MM.1S (cell line): ENCODE results near the gene ZNF431.
A peak's percentile ranks its signal among the peaks of the same experiment; 100 is the strongest.

ENCODE experiments used
- DNase-seq: peaks from one replicate; pipeline ENCODE4 v3.0.0-alpha.2; 2015
- H2AFZ ChIP-seq: fragments of 300-600 bp; sonication (generic); 2 replicates; pipeline ENCODE4 v1.6.0; 2016; ENCODE audit warnings: antibody characterized with exemption, low read length
- H3F3A ChIP-seq: fragments of 300-600 bp; sonication (generic); 2 replicates; pipeline ENCODE4 v1.6.1; 2016; ENCODE audit warnings: mild to moderate bottlenecking, antibody characterized with exemption, low read length, moderate library complexity, mixed read lengths; ENCODE audit not compliant: insufficient read depth
- H3K27ac ChIP-seq: fragments of 300-600 bp; sonication (generic); 2 replicates; pipeline ENCODE4 v1.5.1; 2016; ENCODE audit warnings: mild to moderate bottlenecking, low read length
- H3K27me3 ChIP-seq: fragments of 300-600 bp; sonication (generic); replicated peaks from 2 replicates; pipeline ENCODE4 v1.6.0; 2016; ENCODE audit warnings: low read length; ENCODE audit not compliant: insufficient read depth
- H3K36me3 ChIP-seq: fragments of 300-600 bp; sonication (generic); replicated peaks from 2 replicates; pipeline ENCODE4 v1.6.1; 2016; ENCODE audit warnings: mild to moderate bottlenecking, low read length, mixed read lengths; ENCODE audit not compliant: insufficient read depth
- H3K4me1 ChIP-seq: fragments of 300-600 bp; sonication (generic); 2 replicates; pipeline ENCODE4 v1.6.1; 2016; ENCODE audit warnings: low read length, mixed read lengths
- H3K4me2 ChIP-seq: fragments of 300-600 bp; sonication (generic); 2 replicates; pipeline ENCODE4 v1.6.0; 2016; ENCODE audit warnings: low read depth, low read length
- H3K4me3 ChIP-seq: fragments of 300-600 bp; sonication (generic); 2 replicates; pipeline ENCODE4 v1.5.1; 2016; ENCODE audit warnings: low read length, mixed read lengths
- H3K79me2 ChIP-seq: fragments of 300-600 bp; sonication (generic); 2 replicates; pipeline ENCODE4 v1.6.1; 2016; ENCODE audit warnings: mixed run types, low read length, mixed read lengths
- H3K9ac ChIP-seq: fragments of 300-600 bp; sonication (generic); 2 replicates; pipeline ENCODE4 v1.6.1; 2016; ENCODE audit warnings: low read length, mixed read lengths
- H3K9me2 ChIP-seq: fragments of 300-600 bp; sonication (generic); replicated peaks from 2 replicates; pipeline ENCODE4 v1.6.1; 2016; ENCODE audit warnings: mild to moderate bottlenecking, low read length, mixed read lengths; ENCODE audit not compliant: insufficient read depth
- H3K9me3 ChIP-seq: fragments of 300-600 bp; sonication (generic); replicated peaks from 2 replicates; pipeline ENCODE4 v1.6.1; 2016; ENCODE audit warnings: mild to moderate bottlenecking, low read length, mixed read lengths; ENCODE audit not compliant: insufficient read depth
- H4K20me1 ChIP-seq: fragments of 300-600 bp; sonication (generic); 2 replicates; pipeline ENCODE4 v1.6.1; 2016; ENCODE audit warnings: mild to moderate bottlenecking, low read length, moderate library complexity, mixed read lengths; ENCODE audit not compliant: insufficient read depth
- CTCF ChIP-seq: fragments of 300-600 bp; sonication (generic); IDR thresholded peaks from 2 replicates; pipeline ENCODE4 v1.5.1; 2016; ENCODE audit warnings: antibody characterized with exemption, low read length, mixed read lengths
- EZH2 ChIP-seq: fragments of 300-600 bp; sonication (generic); optimal IDR thresholded peaks from 2 replicates; pipeline ENCODE3; 2017; ENCODE audit warnings: low read depth, mild to moderate bottlenecking, antibody characterized with exemption, low read length, mixed read lengths
- EZH2phosphoT487 ChIP-seq: fragments of 300-600 bp; sonication (generic); IDR thresholded peaks from 2 replicates; pipeline ENCODE4 v1.6.1; 2018; ENCODE audit warnings: antibody characterized with exemption, low read length

Gene ZNF431

GRCh38 chr19:21141787-21142464, at the start of gene ZNF431:
Gene ZNF431 (plus strand): TSS chr19:21142040. CDS start chr19:21142184, 144 bp downstream.
- no peaks in the 10 kb centered on the region for H3K9me3 ChIP-seq
- peak within 1 kb of the TSS; percentile 55; the same call in 1 of the 2 replicates for H3K4me2 ChIP-seq
- peak within 1 kb of the TSS; percentile 79 for H3K4me3 ChIP-seq
- no peaks in the 10 kb centered on the region for H3K4me1 ChIP-seq
- H3K36me3 ChIP-seq = no peaks in the 10 kb centered on the region
- no peak for TF ChIP-seq EZH2
- peak within 1 kb of the TSS; percentile 17; the same call in 1 of the 2 replicates for H3K27ac ChIP-seq
- H4K20me1 ChIP-seq = no peaks in the 10 kb centered on the region
- no peaks in the 10 kb centered on the region for H3K27me3 ChIP-seq
- no peaks in the 10 kb centered on the region for H3F3A ChIP-seq
- peak within 1 kb of the TSS; percentile 83 for H2AFZ ChIP-seq
- H3K79me2 ChIP-seq = peaks cover 15% of the 10 kb centered on the region
- DNase-seq = peak; percentile 92
- peak within 1 kb of the TSS; percentile 70 for H3K9ac ChIP-seq
- H3K9me2 ChIP-seq = no peaks in the 10 kb centered on the region

- Histone ChIP-seq H3K79me2 (no peaks in the 10 kb centered on the region), H3K4me1 (no peaks in the 10 kb centered on the region), H2AFZ (no peak overlapping the region), H3K4me3 (no peak overlapping the region), H3K9ac (no peak overlapping the region), H3K27me3 (no peaks in the 10 kb centered on the region), H4K20me1 (no peaks in the 10 kb centered on the region), H3K4me2 (no peak overlapping the region), H3K36me3 (no peaks in the 10 kb centered on the region), H3K9me2 (no peaks in the 10 kb centered on the region), H3K27ac (no peak overlapping the region), H3F3A (no peaks in the 10 kb centered on the region), H3K9me3 (no peaks in the 10 kb centered on the region)
- no peak for TF ChIP-seq EZH2
- no peak for TF ChIP-seq EZH2phosphoT487
- no peak for TF ChIP-seq CTCF
- DNase-seq = no peak
Observed at GRCh38 chr19:21092109-21092508, 49.7 kb upstream of the ZNF431 start.

- no peak for DNase-seq
- TF ChIP-seq EZH2 (no peak), CTCF (no peak), EZH2phosphoT487 (no peak)
- Histone ChIP-seq H3K27me3 (no peaks in the 10 kb centered on the region), H4K20me1 (no peaks in the 10 kb centered on the region), H3K79me2 (no peaks in the 10 kb centered on the region), H3K9me3 (no peaks in the 10 kb centered on the region), H2AFZ (no peak overlapping the region), H3K9me2 (no peaks in the 10 kb centered on the region), H3K4me2 (no peak overlapping the region), H3F3A (no peaks in the 10 kb centered on the region), H3K27ac (no peak overlapping the region), H3K4me1 (no peaks in the 10 kb centered on the region), H3K9ac (no peak overlapping the region), H3K36me3 (no peaks in the 10 kb centered on the region), H3K4me3 (no peak overlapping the region)
Observed at GRCh38 chr19:21094347-21095025, 47.4 kb upstream of the ZNF431 start.

- Histone ChIP-seq H3K36me3 (no peaks in the 10 kb centered on the region), H3K9me3 (no peaks in the 10 kb centered on the region), H3K79me2 (no peaks in the 10 kb centered on the region), H4K20me1 (no peaks in the 10 kb centered on the region), H3K27ac (no peak overlapping the region), H2AFZ (no peak overlapping the region), H3K4me3 (no peak overlapping the region), H3K27me3 (no peaks in the 10 kb centered on the region), H3K9me2 (no peaks in the 10 kb centered on the region), H3K9ac (no peak overlapping the region), H3K4me2 (no peak overlapping the region), H3K4me1 (no peaks in the 10 kb centered on the region), H3F3A (no peaks in the 10 kb centered on the region)
- DNase-seq = no peak
- TF ChIP-seq EZH2 (no peak), CTCF (no peak), EZH2phosphoT487 (no peak)
Observed at GRCh38 chr19:21098291-21098690, 43.5 kb upstream of the ZNF431 start.
